ENCODE results near the gene HYAL2. TPM values are rescaled to one million over a fixed set of nuclear protein-coding genes. Genes with fewer than 3 reads are reported as not detected.

HYAL2 gene
- total and polyA plus RNA-seq, 9 of the 15 experiments (the other 6 are each of a cell fraction or from before 2014, with no cell fraction given), result 0.36 to 22.7 (median 11.4) TPM; not detected in 1

GRCh38 chr3:50292159-50293078, 30.1 kb downstream of the HYAL2 start, which contains the start of gene IFRD2 (continued):
- TF ChIP-seq PKNOX1 (IDR thresholded peaks at IDR 0.05) (no peak), TEAD4 (IDR thresholded peaks at IDR 0.05; ENCODE audit: low read length) (no peak), TEAD4 (CRISPR knock-in tag; IDR thresholded peaks at IDR 0.05; ENCODE audit: borderline replicate concordance) (peak; percentile 78; the same call in 1 of the 2 replicates), RBM15 (IDR thresholded peaks at IDR 0.05; ENCODE audit: insufficient read depth, low read length) (no peak), EP400 (IDR thresholded peaks at IDR 0.05) (peak; percentile 90), ZNF384 (IDR thresholded peaks at IDR 0.05; ENCODE audit: low read depth, low read length) (no peak), DNMT1 (IDR thresholded peaks at IDR 0.05) (no peak), CTCF (IDR thresholded peaks at IDR 0.05 in 2 of 3, conservative IDR thresholded peaks at IDR 0.05 in 1 of 3; ENCODE audit: insufficient read depth in 2 of 3, low read depth in 1 of 3, low read length in 3 of 3) (0 out of 6 replicates have a peak, but pooled peaks of 1 of the 3 experiments have one; percentile 1), ZNF639 (CRISPR knock-in tag; conservative IDR thresholded peaks at IDR 0.05 in 1 of 2, IDR thresholded peaks at IDR 0.05 in 1 of 2) (peak in 1 of 2 experiments; percentile 91; a peak in 2 of 4 replicates), ZNF197 (CRISPR knock-in tag; IDR thresholded peaks at IDR 0.05; ENCODE audit: low read depth) (peak; percentile 98), SRF (CRISPR knock-in tag; IDR thresholded peaks at IDR 0.05) (no peak), MAFG (tag; conservative IDR thresholded peaks at IDR 0.05) (no peak), SMC3 (conservative IDR thresholded peaks at IDR 0.05; ENCODE audit: insufficient read depth, low read depth, low read length) (no peak), NCOA1 (IDR thresholded peaks at IDR 0.05; ENCODE audit: low read depth) (no peak), ZNF165 (CRISPR knock-in tag; IDR thresholded peaks at IDR 0.05; ENCODE audit: borderline replicate concordance) (no peak), ZNF512 (tag; IDR thresholded peaks at IDR 0.05) (no peak), SAFB2 (IDR thresholded peaks at IDR 0.05; ENCODE audit: borderline replicate concordance, low read depth, low read length, severe bottlenecking) (no peak), E2F3 (CRISPR knock-in tag; IDR thresholded peaks at IDR 0.05) (0 out of 2 replicates have a peak, but pooled peaks have one; percentile 76), VEZF1 (CRISPR knock-in tag; IDR thresholded peaks at IDR 0.05) (peak; percentile 83)
